Measurements from ENCODE around the gene WBP11.

WBP11 gene

DNA sequence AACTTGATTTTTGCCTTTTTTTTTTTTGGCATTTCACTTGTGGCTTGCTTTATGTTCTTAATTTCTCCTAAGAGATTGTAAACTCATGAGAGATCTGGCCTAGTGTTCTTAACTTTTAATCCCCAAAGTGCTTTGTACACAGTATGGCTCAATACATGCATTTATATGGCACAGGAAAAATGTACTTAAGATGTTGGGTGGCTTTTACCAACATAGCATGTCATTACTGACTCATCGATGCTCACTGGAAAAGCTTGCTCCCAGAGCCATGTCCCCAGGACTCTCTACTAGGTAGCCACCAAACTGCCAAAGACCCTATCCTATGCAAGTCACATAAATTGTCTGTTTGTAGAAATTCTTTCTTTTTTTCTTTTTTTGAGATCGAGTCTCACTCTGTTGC, 23.8 kb upstream of the WBP11 start:
- DNase-seq = no peak
- in situ Hi-C loops (cut with MboI; ENCODE audit: low pct_unique_long_range_greater_than_20kb, low sequenced_read_pairs) = no loop called here

DNA sequence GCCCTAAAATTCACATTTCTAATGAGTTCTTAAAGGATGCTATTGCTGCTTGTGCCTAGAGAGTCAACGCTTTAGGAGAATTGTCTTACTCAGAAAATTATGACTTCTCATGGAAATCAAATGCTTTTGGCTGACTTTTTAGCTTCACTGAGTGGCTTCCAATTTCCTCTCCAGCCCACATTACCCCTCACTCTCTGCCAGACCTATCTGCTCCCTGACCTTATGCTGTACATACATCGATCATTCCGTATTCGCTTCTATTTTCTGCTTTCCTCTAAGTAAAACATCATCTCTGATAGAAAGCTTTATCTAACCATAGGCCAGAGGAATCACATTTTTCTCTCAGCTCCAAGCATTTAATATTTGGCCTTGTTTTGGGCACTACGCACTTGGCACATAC, 23.2 kb upstream of the WBP11 start:
- in situ Hi-C loops (cut with MboI; ENCODE audit: low pct_unique_long_range_greater_than_20kb, low sequenced_read_pairs) = no loop called here
- no peak for DNase-seq

DNA sequence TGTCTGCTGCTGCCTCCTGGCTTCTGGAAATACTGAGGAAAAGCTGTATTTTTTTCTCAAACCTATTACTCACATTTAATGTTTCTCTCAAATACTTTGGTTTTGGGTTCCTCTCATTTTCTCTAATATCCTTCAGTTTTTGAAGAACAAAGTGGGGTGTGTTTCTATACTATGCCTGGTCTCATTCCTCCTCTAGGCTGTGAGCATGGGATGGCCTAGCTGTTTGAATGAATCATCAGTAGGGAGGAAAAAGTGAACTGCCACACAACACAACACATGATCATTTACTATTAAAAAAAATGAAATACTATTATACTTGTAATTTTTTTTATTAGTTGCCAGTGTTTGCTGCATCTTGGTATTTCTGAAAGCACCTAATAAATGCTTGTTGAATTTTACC, 22.0 kb upstream of the WBP11 start:
- DNase-seq = no peak

DNA sequence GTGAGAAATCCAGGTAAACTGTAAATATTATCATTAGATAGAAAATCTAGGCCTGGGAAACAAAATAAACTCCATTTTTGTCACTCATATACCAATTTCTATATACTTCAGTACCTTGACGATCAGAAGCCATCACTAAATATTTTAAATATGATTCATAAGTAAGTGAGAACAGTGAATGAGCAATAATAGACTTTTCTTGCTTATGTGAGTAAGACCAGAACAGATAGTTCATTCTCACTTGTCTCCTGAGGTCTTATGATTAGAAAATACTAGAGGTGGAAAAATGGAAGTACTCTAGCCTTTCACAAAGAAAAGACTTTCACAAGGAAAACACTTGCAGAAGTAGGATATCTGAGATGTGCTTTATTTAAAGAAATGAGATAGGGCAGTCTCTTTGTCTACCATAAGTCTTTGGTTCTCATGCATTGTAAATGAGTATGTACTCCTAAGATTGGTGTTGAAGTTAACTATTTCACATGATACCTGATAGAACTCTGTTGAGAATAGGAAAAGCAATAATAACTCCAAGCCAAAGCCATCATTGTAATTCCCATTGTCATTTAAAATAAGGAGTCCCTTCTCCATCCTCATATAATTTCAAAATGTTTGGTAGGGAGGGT, 20.8 kb upstream of the WBP11 start:
- in situ Hi-C loops (cut with MboI; ENCODE audit: low pct_unique_long_range_greater_than_20kb, low sequenced_read_pairs) = no loop called here
- DNase-seq = no peak

More for the DNA sequence above, 22.0 kb upstream of the WBP11 start:
- in situ Hi-C loops (cut with MboI; ENCODE audit: low pct_unique_long_range_greater_than_20kb, low sequenced_read_pairs) = no loop called here

DNA sequence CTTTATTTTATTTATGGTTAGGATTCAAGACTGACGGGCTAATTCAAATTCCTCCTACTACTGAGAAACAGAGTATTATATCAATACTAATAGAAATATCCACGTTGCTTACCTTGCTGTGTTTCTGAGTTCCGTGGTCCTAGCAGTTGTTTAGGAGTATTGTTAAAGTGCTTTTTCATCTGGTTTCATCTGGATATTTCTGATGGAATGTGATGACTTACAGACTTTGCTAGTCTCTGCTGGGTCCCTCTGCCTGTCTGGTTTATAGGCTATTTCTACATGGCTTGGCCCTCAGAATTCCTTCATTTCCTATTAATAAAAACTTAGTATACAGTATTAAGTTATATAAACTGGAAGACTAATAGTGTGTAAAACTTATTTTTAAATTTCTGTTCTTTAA, 10.7 kb upstream of the WBP11 start, which contains the start of gene SMCO3:
SMCO3 (minus strand) TSS at position 169 of the 400 bp plus-strand sequence. CDS start 7,502 bp downstream, outside the sequence.
- no peak for DNase-seq
- in situ Hi-C loops (cut with MboI; ENCODE audit: low pct_unique_long_range_greater_than_20kb, low sequenced_read_pairs) = no loop called here

DNA sequence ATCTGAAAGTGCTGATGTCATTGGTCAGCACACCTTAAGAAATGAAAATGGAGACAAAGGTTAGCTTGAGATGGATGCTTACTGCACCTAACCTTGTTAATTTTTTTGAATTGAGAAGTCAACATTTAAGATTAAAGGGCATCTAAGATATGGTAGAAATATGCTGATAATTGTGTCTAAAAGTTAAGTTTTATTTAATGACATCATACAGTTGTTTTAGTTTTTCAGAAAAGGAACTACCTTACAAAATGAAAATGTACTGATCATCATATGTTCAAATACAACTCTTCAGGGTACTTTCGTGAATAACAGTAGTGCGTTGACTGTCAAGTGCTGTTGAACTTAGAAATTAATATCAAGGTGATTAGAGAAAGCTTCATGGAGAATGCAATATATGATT, 8.2 kb upstream of the WBP11 start:
- DNase-seq = no peak
- in situ Hi-C loops (cut with MboI; ENCODE audit: low pct_unique_long_range_greater_than_20kb, low sequenced_read_pairs) = no loop called here

DNA sequence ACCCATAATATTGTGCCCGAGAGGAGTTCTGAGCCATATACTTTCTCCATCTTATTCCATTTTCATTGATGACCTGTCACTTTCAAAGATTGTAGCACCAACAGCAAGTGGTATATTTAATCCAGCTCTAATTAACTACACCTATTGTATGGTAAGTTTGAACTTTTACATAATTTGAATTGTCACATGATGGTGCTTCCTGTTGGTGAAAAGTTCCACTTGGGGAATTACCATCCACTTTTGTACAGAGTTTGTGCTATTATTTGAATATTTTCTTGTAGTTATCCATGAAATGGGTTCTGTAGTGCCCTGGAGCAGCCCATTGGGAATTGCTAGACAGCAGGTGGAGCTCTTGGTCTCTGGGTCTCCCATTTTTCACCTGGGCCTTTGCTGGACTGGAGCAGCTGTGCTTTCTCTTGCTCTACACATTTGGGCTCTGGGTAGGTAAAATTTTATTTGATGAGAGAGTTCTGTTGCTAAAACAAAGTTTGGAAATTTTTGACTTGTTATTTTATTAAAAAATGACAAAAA, 7.7 kb upstream of the WBP11 start:
- DNase-seq = peak; percentile 13
- in situ Hi-C loops (cut with MboI; ENCODE audit: low pct_unique_long_range_greater_than_20kb, low sequenced_read_pairs) = no loop called here

DNA sequence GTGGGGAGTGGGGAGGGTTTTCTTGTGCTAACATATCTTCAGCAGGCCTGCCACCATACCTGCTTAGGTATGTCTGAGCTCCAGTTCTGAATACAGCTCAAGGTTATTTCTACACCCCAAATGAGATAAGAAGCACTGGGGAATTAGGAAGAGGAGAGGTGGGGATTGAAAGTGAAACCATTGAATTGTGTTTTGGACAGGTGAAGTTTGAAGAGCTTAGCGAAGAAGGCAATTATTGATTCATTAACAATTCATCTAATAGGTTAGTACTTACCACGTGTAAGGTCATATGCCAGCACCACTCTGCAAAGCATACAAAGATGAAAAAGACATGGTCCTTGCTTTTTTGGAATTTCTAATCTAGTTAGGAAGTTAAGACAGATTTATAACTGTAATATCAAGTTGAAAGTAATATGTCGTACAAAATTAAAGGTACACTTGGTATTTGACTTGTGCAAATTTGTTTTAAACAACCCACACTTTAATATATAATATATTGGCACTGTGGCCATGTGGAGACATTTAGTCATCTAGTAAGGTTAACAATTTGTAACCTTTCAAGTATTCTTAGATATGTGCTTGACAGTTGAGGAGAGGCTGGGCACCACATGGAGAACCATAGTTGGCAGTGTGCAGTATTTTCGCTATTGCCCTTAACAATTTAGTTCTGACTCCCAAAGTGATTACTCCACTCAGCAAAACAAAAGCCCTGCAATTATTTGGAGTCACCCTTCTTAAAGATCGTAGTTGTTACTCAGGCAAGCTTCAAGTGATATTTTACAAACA, 7.1 kb upstream of the WBP11 start:
- no peak for DNase-seq
- in situ Hi-C loops (cut with MboI; ENCODE audit: low pct_unique_long_range_greater_than_20kb, low sequenced_read_pairs) = no loop called here

DNA sequence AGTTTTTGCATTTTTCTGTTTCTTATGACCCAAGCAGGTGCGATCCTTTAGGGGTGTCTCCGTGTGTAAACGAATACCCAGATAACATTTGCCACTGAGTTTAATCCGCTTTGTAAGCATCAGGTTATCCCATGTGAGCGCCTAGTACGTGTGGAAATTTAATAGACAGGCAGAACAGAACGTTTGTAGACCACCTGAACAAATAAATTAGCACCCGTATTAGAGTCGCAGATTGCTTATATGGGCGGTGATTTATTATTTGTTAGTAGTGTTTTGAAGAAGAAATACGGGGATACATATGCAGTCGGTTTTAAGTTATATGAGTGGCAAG, 517 bp upstream of the WBP11 start:
- in situ Hi-C loops (cut with MboI; ENCODE audit: low pct_unique_long_range_greater_than_20kb, low sequenced_read_pairs) = no loop called here
- no peak for DNase-seq

DNA sequence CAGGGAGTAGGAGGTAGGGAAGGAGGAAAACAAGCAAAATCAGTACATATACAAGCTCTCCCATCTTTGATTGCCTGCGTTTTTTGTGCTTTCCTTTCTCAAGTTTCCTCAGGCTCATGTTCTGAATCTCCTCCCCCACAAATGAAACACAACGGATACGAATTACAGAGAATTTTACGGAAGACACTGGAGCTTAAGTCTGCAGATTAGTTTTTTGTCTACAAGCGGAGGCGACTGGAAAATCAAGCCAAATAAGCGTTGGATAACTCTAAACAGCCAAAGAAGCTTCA, 612 bp downstream of the WBP11 start:
- in situ Hi-C loops (cut with MboI; ENCODE audit: low pct_unique_long_range_greater_than_20kb, low sequenced_read_pairs) = no loop called here
- no peak for DNase-seq

DNA sequence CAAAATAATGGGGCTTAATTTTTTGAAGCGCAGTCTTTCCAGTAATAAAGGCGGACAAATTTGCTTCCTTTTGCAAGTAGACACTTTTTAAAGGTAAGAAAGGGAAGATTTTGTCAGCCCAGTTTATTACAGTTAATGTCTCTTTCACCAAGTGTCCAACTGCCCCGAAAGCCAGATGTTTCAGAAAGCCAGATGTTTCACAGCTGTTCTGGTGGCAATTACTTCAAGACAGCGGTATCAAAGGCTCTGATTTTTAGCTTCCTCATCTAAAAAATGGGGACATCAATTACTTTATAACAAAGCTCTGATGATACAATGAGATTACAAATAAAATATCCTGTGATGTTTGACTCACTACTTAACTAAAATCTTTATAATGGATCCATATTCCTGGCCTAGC, 1.0 kb downstream of the WBP11 start:
- DNase-seq = peak; percentile 13

DNA sequence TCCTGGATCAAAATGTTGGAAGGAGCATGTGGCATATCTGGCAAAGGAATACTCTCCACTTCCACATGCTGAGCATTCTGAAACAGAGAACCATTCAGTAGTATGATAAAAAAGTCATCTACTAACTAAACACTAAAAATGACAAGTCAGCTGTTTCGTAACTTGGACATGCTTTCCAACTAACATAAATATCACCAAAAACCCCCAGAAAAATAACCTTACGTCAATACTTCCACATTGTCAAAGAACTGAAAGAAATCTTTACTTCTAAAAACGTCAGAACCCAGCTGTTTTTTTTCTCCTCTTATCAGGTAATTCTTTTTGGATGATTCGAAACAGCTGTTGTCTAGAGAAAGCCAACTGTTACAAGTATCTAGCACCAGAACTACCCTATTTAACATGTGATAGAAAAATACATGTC, 8.2 kb downstream of the WBP11 start:
- in situ Hi-C loops (cut with MboI; ENCODE audit: low pct_unique_long_range_greater_than_20kb, low sequenced_read_pairs) = no loop called here
- DNase-seq = no peak

More for the DNA sequence above, 1.0 kb downstream of the WBP11 start:
- in situ Hi-C loops (cut with MboI; ENCODE audit: low pct_unique_long_range_greater_than_20kb, low sequenced_read_pairs) = no loop called here

DNA sequence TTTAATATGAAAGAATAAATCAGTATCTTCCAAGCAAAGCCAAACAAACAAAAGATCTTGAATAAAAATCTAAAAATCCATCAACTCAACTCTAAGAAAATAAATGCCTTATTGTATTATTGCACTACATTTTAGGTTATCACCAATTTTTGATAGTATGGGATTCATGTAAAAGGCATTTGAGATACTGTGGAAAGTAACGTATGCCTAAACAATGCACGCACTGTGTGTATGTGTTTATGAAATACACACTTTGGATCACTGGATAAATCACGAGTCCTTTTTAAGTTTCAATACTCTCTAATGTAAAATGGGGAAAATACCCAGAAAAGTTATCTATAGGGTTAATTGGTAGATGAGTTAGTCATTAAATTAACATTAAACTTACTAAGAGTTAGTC, 17.7 kb downstream of the WBP11 start:
- no peak for DNase-seq
- in situ Hi-C loops (cut with MboI; ENCODE audit: low pct_unique_long_range_greater_than_20kb, low sequenced_read_pairs) = no loop called here

DNA sequence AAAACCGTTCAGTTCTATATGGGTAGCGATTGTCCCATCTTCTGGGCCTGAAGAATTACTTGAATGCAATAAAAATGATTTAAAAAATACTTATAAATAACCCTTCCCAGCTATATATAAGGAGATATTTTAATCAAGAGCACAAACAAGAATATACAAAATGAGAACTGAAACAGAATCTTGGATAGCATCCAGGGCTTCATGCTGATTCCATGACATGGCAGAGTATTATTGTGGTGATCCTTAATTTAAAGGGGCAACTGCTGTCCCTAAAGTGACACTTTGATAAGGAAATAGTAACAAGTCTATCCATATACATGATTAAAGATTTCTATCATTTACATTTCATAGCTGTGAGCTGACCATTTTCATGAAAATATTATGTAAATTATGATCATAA, 18.8 kb downstream of the WBP11 start:
- in situ Hi-C loops (cut with MboI; ENCODE audit: low pct_unique_long_range_greater_than_20kb, low sequenced_read_pairs) = no loop called here
- DNase-seq = no peak

DNA sequence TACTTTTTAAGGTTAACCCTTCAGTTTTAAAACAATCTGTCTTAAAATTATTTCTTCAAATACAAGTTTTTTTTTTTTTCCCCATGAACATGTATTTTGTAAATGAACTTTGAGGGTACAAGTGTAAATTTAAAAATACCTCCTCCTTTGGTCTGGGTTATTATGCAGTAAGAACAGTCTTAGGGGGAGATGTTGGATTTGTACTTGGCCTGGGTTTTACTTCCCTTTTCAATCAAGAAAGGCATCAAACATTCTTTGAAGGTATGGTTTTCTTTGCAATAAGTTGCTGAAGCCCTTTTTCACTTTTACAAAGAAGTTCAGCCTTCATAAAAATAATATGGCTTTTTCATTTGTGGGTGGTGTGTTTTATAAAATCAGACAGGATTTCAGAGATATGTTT, 20.5 kb downstream of the WBP11 start:
- no peak for DNase-seq
- in situ Hi-C loops (cut with MboI; ENCODE audit: low pct_unique_long_range_greater_than_20kb, low sequenced_read_pairs) = no loop called here

DNA sequence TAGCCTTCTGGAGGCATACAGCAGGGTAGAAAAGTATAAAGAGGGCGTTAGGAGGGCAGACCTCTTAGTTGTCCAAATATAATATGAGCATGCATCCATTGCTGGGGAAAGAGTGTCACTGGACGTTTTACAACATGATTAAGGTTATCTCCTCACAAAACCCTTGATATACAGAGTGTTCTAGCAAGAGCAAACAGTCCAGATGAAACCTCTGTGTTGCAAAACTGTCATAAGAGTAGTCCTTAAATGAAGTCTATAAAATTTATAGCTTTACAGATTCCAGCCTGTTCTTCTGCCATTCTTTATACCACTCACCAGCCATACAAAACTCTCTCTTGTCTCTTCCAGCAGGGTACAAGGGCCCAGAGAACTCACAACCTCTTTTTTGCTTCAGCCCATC, 21.7 kb downstream of the WBP11 start:
- no peak for DNase-seq
- in situ Hi-C loops (cut with MboI; ENCODE audit: low pct_unique_long_range_greater_than_20kb, low sequenced_read_pairs) = no loop called here

DNA sequence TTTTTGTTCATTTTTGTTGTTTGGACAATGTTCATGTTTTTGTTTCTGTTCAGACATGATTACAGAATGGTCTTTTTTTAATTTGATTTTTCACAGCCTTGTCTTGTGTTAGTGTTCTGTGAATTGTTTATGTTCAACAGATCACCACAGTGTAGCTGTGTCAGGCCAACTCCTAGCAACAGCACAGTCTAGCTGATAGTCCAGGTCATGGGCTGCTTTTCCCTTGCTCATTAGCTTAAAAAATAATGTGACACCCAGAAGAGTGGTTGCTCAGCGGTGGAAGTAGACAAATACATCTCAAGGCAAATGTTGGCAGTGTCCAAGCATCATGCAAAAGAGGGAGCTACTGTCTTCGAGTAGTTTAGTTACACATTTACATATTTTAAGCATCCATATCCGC, 22.4 kb downstream of the WBP11 start:
- in situ Hi-C loops (cut with MboI; ENCODE audit: low pct_unique_long_range_greater_than_20kb, low sequenced_read_pairs) = no loop called here
- DNase-seq = no peak

DNA sequence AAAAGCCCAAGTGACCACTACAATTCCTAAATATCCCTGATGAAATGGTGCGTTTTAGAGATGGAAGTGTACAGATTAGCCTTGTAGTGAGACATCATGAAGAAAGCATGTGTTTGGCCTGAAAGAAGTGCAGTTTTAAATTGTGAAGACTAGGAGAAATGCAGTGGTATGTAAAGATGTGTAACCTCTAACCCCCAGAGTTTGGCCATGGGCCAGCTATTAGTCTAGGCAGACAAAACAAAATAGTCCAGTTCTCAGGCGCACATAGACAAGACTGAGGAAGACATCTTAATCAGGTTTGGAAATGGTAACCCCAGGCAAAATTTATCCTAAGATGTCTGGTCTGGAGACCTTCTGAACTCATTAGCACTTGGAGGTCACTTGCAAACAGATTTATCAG, 23.4 kb downstream of the WBP11 start:
- DNase-seq = no peak
- in situ Hi-C loops (cut with MboI; ENCODE audit: low pct_unique_long_range_greater_than_20kb, low sequenced_read_pairs) = no loop called here

DNA sequence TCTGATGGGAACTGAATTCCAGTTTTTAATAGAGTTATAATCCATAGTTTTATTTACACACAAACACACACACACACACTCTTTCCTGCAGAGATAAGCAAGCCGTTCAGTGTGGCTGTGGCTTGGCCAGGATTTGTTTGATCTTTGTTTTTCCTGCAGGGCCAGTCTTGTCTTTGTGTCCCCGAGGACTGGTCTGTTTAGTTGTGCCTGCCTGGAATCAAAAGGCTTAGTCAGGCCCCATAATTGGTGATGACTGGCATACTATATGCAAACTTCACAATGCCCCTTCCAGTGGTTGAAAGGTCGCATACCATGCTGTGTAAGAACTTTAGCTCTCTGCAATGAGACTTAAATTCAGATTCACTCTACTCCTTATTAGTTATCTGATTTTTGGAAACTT, 26.0 kb downstream of the WBP11 start:
- no peak for DNase-seq

DNA sequence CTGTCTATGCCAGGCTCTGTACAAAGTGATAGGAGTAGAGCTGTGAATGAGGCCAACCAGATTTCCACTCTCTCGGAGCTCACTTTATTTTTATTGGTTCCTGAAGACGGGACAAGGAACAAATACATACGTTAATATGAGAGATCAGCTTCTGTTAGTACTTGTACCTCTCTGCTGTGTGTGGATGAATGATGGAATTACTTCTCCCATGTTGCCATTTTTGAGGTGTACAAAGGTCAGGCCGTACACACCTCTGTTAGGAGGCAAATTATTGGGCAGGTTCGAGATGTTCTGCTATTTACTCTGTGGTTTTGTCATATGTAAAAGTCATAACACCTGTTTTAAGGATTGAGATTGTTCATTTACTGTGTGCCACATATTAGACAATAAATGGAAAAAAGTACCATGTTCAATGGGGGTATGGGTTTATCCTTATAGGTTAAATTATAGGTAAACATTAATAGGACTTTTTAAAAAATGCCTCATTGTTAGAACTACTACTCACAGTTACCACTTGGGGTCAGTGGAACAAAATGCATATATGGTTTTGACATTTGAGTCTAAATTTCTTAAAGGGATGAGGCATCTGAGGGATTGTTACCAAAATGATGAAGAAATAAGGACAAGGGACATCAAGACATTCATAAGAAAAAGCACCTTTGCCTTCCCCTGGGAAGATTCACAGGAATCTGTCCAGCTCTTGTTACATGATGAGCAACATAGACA, 26.9 kb downstream of the WBP11 start:
- DNase-seq = peak; percentile 30
- in situ Hi-C loops (cut with MboI; ENCODE audit: low pct_unique_long_range_greater_than_20kb, low sequenced_read_pairs) = no loop called here

More for the DNA sequence above, 26.0 kb downstream of the WBP11 start:
- in situ Hi-C loops (cut with MboI; ENCODE audit: low pct_unique_long_range_greater_than_20kb, low sequenced_read_pairs) = no loop called here

Data from KBM-7 (cell line).